AG09319 (cell line): Measurements from ENCODE around the gene IFFO2.

Experiments used
- DNase-seq: peaks from one replicate; pipeline ENCODE4 v3.0.0-alpha.2; 2010; ENCODE audit warnings: low read depth; ENCODE audit errors: extremely low read depth
- CTCF ChIP-seq: IDR thresholded peaks from 2 replicates; pipeline ENCODE4 v1.5.1; 2011; ENCODE audit warnings: low read depth, mild to moderate bottlenecking, inconsistent platforms, low read length, moderate library complexity

The IFFO2 gene

GRCh38 chr1:18962855-18963737 is 6.6 kb upstream of the IFFO2 start:
- TF ChIP-seq CTCF = no peak

GRCh38 chr1:18962121-18962721 is 5.7 kb upstream of the IFFO2 start:
- no peak for TF ChIP-seq CTCF
- DNase-seq = no peak

More at GRCh38 chr1:18962855-18963737, 6.6 kb upstream of the IFFO2 start:
- DNase-seq = no peak

- no peak for TF ChIP-seq CTCF
- no peak for DNase-seq
Measured at GRCh38 chr1:18960821-18961220, 4.3 kb upstream of the IFFO2 start.

- no peak for TF ChIP-seq CTCF
- no peak for DNase-seq
Measured at GRCh38 chr1:18960409-18960808, 3.9 kb upstream of the IFFO2 start.

- DNase-seq = no peak
- no peak for TF ChIP-seq CTCF
Measured at GRCh38 chr1:18959591-18959990, 3.1 kb upstream of the IFFO2 start.

GRCh38 chr1:18957532-18958300 is 1.2 kb upstream of the IFFO2 start:
- TF ChIP-seq CTCF = no peak
- no peak for DNase-seq

- no peak for DNase-seq
- TF ChIP-seq CTCF = no peak
Measured at GRCh38 chr1:18957136-18957521, 653 bp upstream of the IFFO2 start.
